Measurements from ENCODE around the gene CD34. TPM values are rescaled to one million over a fixed set of nuclear protein-coding genes. Genes with fewer than 3 reads are reported as not detected.

The CD34 gene
- total RNA-seq, 1 donor from 2014 or later = not detected

Other genes with a start within 250 kb of the CD34 start
- gene CD46, start 159.1 kb downstream of the CD34 start, total RNA-seq = 97.3 and 102 TPM in 2 replicates

Data from osteocyte (in vitro differentiated cells).